ENCODE measurements around the gene RAB31.

- TF ChIP-seq CTCF (IDR thresholded peaks at IDR 0.05) (no peak), POLR2A (IDR thresholded peaks at IDR 0.05) (no peak)
Measured at GRCh38 chr18:9854801-9855676, 146.9 kb downstream of the RAB31 start.
